ENCODE measurements around the gene NAPG.
A peak's percentile ranks its signal among the peaks of the same experiment; 100 is the strongest.
"Not testable (repeated sequence)": the region's sequence is repeated elsewhere in the genome, so short reads cannot be mapped to it uniquely, and the experiment has no call there.

Gene NAPG

GRCh38 chr18:10525697-10526560 lies at the start of gene NAPG:
NAPG (plus strand) TSS chr18:10526027; CDS start chr18:10526103, 76 bp downstream.
- DNase-seq (ENCODE audit: low read depth in 2 of 2) = peak; percentile 78 to 89

DNA sequence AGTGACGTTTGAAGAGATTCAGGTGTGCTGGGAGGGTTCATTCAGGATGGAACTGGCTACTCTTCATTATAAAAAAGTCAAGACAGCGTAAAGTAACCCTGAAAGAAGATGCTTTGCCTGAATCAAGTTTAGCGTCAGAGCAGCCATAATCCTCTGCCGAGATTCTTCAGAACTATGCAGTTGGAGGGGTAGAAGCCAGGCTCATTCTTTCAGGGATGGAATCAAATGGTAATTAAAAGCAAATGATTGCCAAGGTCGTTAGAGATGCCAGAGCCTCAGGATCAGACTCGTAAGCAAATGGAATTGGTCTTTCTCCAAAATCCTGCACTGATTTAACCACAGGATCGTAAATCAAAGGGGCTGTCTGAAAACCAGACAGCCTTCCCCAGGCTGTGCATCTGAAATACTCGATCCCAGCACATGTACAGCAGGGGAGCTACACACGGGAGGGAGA lies 49.5 kb upstream of the NAPG start:
- no peak for DNase-seq (ENCODE audit: low read depth in 2 of 2)

DNA sequence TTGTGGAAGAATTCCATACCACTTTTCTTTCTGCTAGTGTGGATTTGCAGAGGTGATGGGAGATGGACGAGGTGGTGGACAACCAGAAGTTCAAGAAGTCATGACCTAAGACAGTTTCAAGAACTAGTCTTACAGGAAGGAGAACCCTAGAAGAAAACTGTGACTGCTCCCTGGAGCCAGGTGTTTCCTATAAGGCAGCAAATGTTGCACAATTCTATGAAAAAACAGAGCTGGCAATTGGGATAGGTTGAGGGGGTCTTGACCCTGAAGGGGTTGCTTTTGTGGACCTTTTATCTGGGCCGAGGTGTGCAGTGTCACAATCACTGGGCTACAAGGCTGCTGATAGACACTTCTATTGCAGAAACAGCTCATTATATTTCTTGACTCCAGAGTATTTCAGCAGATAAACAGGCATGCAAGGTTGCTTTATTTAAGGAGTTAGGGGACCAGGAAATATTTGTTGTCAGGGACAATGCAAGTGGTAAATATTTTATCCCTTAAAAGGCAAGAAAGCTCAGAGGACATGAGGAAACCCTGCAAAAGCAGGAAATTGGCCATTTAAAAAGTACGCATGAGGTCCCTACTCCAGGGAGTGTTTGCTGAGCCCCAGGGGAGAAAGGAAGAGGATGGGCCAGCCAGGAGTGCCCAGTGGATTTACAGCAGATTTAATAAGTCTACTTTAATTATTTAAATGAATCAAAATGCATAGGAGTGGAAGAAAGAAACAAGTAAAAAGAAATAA lies 48.5 kb upstream of the NAPG start:
- DNase-seq (ENCODE audit: low read depth in 2 of 2) = no peak

DNA sequence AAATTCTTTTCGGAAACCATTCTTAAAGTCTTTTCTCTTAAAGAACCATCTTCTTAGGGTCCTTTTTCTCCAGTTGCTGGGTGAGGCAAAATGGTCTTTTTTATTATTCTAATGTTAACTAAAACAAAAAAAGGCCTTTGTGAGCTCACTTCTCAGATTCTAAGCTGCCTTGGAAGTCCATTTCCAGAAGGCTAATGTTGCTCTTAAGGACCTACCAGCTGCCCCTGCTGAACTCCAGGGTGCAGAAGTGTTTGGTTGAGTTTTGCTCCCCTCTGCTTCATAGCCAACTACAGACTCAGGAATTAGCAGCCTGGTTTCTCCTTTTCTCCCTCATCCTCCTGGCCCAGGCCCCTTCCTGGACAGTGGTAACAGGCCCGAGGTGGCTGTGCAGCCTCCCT lies 48.0 kb upstream of the NAPG start:
- DNase-seq (ENCODE audit: low read depth in 2 of 2) = no peak

DNA sequence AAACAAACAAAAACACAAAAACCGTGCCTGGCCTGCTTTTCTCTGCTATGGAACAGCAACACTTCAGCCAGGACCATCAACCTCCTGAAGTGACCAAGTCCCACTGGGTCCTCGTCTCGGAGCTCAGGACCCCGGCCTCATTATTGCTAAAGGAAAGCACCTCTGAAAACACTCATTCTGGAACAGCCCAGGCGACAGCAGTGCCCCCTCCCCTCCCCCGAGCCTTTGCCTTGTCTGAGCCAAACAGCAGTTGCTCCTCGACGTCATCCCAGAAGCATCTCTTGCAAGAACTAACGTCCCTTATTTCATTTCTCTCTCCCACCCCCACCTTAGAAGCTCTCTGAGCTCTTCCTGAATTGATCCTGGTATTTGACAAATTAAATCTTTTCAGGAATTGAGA lies 44.0 kb upstream of the NAPG start:
- DNase-seq (ENCODE audit: low read depth in 2 of 2) = no peak

GRCh38 chr18:10482363-10482984 lies 43.4 kb upstream of the NAPG start:
- DNase-seq (ENCODE audit: low read depth in 2 of 2) = no peak

DNA sequence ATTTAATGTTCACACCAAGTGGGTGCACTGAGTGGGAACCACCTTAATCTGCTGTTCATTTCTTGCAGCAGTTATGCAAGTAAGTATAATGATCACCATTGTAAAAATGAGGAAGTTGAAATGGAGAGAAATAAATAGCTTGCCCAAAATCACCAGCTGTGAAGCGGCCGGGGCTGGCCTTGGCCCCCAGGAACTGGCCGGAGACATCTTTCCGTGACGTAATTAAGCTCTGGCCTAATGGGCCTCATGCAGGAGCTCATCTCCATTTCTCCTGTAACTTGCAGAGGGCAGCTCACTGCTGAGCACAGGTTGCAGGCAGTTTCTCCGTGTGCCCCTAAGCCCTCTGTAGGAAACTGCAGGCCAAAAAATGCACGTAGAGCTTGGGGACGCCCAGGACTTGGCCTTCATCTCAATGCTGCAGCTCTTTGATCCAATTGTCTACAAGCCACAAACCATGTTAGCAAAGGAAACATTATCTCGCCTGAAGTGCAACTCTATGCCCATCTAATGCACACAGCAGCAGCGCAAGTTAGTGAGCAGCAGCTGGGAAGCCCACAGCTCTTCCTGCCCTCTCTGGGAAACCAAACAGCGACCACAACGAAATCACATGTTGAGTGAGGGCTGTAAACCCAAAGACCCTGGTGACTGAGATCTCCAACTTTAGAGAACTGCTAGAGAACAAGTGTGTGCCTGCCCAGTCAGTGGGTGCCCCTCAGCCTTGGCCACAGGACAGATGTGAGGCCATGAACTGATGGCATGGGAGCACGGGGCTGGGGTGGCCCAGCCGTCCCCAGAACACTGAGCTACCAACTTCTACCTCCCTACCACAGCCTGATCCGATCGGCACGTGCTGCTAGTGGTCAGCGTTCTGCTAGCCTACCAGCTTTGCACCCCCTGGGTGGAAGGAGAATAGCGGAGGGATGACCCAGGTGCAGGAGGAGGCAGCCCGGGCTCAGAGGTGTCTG lies 42.6 kb upstream of the NAPG start:
- no peak for DNase-seq (ENCODE audit: low read depth in 2 of 2)

- DNase-seq (ENCODE audit: low read depth in 2 of 2) = no peak
These were observed 40.4 kb upstream of the NAPG start for GRCh38 chr18:10485475-10485874.

GRCh38 chr18:10486362-10486761 lies 39.5 kb upstream of the NAPG start:
- no peak for DNase-seq (ENCODE audit: low read depth in 2 of 2)

- no peak for DNase-seq (ENCODE audit: low read depth in 2 of 2)
These were observed 38.7 kb upstream of the NAPG start for GRCh38 chr18:10487154-10487553.

DNA sequence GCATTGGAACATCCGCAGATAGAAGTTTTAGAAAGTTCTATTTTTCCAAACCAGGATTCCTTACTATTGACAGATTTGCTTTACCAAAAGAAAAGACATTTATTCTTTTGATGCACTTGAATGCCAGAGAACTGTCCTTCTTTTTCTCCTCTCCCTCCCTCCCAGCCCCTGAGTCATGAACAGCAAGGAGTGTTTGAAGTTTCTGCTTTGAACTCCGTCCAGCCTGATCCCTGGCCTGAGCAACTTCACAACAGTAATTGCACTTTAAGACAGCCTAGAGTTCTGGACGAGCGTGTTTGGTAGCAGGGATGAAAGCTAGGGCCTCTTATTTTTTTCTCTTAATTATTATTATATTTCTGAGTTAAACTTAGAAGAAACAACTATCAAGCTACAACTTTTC lies 37.8 kb upstream of the NAPG start:
- no peak for DNase-seq (ENCODE audit: low read depth in 2 of 2)

GRCh38 chr18:10490401-10491165 lies 35.2 kb upstream of the NAPG start:
- peak; percentile 40 to 51 for DNase-seq (ENCODE audit: low read depth in 2 of 2)

DNA sequence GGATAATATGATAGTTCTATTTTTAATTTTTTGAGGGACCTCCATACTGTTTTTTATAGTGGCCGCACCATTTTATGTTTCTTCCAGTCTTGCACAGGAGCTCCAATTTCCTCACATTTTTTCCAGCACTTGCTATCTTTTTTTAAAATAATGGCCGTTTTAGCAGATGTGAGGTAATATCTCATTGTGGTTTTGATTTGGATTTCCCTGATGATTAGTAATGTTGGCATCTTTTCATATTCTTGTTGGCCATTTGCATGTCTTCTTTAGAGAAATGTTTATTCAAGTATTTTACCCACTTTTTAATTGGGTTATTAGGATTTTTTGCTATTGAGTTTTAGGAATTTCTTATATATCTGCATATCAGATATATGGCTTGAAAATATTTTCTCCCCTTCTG lies 29.9 kb upstream of the NAPG start:
- no peak for DNase-seq (ENCODE audit: low read depth in 2 of 2)

- no peak for DNase-seq (ENCODE audit: low read depth in 2 of 2)
These were observed 28.5 kb upstream of the NAPG start for GRCh38 chr18:10497206-10497749.

DNA sequence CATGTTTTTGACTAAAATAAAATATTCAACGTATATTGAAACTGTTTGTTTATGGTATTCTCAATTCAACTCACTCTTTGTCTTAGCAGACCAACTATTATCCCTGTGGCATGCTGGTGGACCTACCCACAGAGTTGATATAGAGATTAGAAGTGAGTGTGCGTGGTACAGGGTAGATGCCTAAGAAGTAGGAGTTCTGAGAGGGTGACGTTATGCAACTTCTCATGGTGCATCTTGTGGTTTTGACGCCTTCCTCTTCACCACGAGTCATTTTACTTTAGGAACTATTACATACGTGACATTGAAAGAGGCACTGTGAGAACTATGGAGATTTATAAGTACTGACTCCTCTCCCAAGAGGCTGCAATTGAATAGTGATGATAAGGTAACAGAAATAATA lies 26.6 kb upstream of the NAPG start:
- DNase-seq (ENCODE audit: low read depth in 2 of 2) = no peak

DNA sequence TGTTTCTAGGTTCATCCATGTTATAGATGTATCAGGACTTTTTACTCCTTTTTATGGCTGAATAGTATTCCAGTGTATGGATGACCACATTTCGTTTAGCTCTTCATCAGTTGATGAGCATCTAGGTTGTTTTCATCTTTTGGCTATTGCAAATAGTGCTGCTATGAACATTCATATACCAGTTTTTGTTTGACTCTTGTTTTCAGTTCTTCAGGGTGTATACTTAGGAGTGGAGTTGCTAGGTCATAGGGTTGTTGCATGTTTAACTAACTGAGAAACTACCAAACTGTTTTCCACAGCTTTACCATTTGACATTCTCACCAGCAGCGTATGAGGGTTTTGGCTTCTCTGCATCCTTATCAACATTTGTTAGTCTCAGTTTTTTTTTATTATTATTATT lies 25.8 kb upstream of the NAPG start:
- DNase-seq (ENCODE audit: low read depth in 2 of 2) = no peak

GRCh38 chr18:10504723-10505122 lies 21.1 kb upstream of the NAPG start:
- no peak for DNase-seq (ENCODE audit: low read depth in 2 of 2)

DNA sequence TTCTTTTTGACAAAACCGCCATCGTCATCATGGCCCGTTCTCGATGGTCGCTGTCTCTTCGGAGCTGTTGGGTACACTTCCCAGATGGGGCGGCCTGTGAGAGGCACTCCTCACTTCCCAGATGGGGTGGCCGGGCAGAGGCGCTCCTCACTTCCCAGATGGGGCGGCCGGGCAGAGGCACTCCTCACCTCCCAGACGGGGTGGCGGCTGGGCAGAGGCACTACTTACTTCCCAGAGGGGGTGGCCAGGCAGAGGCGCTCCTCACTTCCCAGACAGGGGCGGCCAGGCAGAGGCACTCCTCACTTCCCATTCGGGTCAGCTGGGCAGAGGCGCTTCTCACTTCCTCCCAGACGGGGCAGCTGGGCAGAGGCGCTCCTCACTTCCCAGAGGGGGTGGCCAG lies 19.9 kb upstream of the NAPG start:
- not testable (repeated sequence) for DNase-seq (ENCODE audit: low read depth in 2 of 2)

- no peak for DNase-seq (ENCODE audit: low read depth in 2 of 2)
These were observed 17.2 kb upstream of the NAPG start for GRCh38 chr18:10508591-10508990.

GRCh38 chr18:10511236-10511635 lies 14.6 kb upstream of the NAPG start:
- no peak for DNase-seq (ENCODE audit: low read depth in 2 of 2)
